Activated CD4-positive, alpha-beta T cell treated with anti-CD3 and anti-CD28 coated beads, Interleukin-2, Interleukin-4, amounts not matched to agents 100 ng/mL and 50 ng/mL, durations not matched to agents 16 hours and 8 hours (primary cell): Measurements from ENCODE around the gene ANKRD26.
"Not testable (repeated sequence)": the region's sequence is repeated elsewhere in the genome, so short reads cannot be mapped to it uniquely, and the experiment has no call there.

ENCODE experiments used
- DNase-seq: peaks from one replicate; pipeline ENCODE4 v3.0.0-alpha.2; 2020; ENCODE audit warnings: low spot score

ANKRD26 gene

GRCh38 chr10:27099916-27100812 lies at the start of gene ANKRD26:
Gene ANKRD26, minus strand, starts transcription at chr10:27100494. Its CDS starts 168 bp downstream, at chr10:27100326.
- DNase-seq: peak; percentile 97

DNA sequence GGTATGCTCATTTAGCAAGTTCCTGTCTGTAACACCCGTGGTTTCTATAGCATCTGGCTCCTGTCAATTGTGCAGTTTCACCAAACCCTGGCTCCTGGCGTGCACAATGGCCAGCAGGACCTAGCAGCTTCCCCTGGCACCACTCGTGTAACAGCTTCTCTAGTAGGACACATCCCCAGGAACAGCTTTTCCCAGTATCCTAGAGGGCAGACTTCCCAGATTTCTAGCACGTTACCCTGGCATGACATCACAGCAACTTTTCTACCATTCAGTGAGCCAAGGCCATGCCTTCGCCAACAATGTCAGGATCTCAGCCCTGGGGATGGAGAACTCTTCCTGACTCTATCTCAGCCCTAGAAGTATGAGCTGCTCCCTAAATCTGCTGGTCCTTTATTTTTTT lies 47.4 kb upstream of the ANKRD26 start:
- DNase-seq: no peak

DNA sequence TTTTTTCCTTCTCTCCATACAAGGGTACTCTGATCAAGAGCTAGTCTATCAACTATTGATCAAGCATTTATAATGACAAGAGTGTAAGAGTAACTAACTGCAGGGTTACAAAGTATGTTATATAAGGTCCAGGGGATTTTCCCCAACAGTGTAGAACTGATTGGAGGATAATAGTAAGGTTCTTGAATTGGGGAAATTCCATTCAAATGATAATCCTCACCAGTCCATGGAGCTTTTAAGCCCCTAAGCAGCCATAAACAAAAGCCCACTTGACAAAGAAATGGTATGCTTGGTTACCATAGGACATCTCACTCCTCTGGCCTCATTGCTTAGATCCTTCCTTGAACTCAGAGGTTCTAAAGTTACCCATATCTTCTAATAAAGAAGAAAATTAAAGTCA lies 45.6 kb upstream of the ANKRD26 start:
- no peak for DNase-seq

GRCh38 chr10:27143686-27144085 lies 43.4 kb upstream of the ANKRD26 start:
- no peak for DNase-seq

DNA sequence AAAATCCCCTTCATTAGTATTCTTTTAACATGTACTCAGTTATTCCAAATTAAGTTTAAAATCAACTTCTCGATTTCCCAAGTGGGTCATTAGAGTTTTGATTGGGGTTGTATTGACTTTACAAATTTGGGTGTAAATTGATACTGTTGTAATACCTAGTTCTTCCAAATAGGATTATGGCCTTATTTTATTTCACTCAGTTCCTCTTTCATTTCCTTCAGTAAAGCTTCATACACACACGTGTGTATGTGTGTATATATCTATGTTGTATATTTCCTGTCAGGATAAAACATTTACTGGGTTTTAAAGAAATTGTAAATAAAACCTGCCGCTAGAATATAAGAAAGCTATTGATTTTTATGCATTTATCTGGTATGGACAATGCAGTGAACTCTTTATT lies 38.0 kb upstream of the ANKRD26 start:
- DNase-seq: no peak

DNA sequence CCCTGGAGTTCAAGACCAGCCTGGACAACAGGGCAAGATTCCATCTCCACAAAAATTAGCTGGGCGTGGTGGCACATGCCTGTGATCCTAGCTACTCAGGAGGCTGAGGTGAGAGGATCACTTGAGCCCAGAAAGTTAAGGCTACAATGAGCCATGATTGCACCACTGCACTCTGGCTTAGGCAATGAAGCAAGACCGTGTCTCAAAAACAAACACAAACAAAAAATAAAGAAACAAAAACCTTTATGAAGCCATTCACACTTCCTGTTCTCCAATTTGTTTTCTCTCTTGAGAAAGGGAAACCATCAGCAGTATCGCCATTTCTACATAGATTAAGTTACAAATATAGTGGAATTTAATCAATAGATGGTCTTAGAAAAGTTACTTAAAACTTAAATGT lies 34.1 kb upstream of the ANKRD26 start:
- DNase-seq: no peak

DNA sequence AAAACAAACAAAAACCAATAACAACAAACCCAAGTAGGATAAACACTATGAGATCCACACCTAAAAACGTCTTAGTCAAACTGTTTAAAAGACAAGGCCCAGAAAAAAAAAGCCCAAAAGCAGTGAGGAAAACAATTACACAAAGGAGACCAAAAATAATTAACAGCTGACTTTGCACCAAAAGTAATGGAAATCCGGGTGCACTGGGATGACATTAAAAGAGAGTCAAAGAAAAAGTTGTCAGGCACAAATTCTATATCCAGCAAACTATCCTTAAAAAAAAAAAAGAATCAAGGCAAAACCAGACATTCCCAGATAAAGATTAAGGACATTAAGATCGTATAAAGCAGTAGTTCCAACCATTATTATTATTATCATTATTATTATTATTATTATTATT lies 7.9 kb upstream of the ANKRD26 start:
- no peak for DNase-seq

GRCh38 chr10:27104919-27105318 lies 4.6 kb upstream of the ANKRD26 start:
- peak; percentile 33 for DNase-seq

DNA sequence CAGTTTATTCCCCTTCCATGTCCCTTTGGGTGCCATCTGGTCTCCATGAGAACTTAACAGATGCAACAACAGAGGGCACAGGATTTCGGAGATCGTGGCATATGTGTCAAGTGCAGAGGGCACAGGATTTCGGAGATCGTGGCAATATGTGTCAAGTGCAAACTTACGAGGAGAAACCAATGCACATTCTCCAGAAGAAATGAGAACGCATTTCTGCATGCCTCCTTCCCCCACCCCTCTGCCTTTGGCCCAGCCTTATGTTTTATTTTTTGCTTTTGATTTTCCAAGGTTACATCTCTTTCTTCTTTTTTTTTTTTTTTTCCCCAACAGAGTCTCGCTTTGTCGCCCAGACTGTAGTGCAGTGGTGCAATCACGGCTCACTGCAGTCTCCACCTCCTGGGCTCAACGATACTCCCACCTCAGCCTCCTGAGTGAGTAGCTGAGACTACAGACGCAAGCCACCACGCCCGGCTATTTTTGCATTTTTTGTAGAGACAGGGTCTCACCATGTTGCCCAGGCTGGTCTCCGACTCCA lies 586 bp upstream of the ANKRD26 start:
- DNase-seq: peak; percentile 33

GRCh38 chr10:27099448-27099847 lies 846 bp downstream of the ANKRD26 start:
- no peak for DNase-seq

- no peak for DNase-seq
Observed at GRCh38 chr10:27088119-27089044, 11.9 kb downstream of the ANKRD26 start.

DNA sequence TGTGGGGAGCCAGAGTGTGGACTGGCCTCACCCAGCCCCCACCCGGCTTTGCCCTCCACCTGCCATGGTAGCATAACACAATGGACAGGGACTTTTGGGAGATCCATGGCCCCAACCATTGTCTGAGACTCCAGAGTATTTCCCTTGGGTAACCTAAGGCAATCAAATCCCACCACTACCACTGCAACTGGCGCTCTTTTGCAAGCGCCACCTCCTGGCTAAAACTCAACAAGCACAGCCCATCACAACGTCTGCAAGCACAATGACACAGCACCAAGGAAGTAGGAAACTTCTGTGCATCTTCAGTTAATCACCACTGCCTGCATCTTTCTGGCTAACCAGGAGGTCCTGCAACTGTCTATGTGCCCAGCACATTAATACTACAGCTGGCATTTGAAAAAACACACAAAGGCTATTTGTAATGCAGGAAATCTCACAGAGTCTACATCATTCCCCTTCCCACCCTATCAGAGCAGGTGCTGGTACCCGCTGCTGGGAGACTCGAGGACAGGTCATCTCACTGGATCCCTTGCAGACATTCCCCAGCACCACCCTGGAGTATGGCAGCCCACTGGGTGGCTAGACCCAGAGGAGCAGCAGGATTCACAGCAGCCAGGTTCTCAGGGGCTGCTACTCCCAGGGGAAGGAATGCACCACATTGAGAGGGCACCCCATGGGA lies 27.7 kb downstream of the ANKRD26 start:
- no peak for DNase-seq

GRCh38 chr10:27068217-27068891 lies 31.9 kb downstream of the ANKRD26 start:
- DNase-seq: no peak

- DNase-seq: no peak
Observed at GRCh38 chr10:27065084-27065483, 35.2 kb downstream of the ANKRD26 start.

- DNase-seq: no peak
Observed at GRCh38 chr10:27052656-27053055, 47.6 kb downstream of the ANKRD26 start.

DNA sequence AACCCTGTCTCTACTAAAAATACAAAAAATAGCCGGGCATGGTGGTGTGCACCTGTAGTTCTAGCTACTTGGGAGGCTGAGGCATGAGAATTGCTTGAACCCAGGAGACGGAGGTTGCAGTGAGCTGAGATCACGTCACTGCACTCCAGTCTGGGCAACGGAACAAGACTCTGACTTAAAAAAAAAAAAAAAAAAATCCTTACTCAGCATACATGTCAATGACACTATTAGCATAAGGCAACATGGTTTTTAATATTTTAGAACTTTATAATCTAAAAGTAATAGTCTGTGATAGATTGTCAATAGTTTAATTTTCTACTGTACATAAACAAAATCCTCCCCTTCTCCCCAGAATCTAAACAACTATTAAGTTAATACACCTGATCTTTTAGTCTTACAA lies 55.0 kb downstream of the ANKRD26 start:
- DNase-seq: not testable (repeated sequence)

- no peak for DNase-seq
Observed at GRCh38 chr10:27041196-27041595, 59.1 kb downstream of the ANKRD26 start.

- no peak for DNase-seq
Observed at GRCh38 chr10:27038168-27038567, 62.1 kb downstream of the ANKRD26 start.

- DNase-seq: peak; percentile 8
Observed at GRCh38 chr10:27035163-27035562, 65.1 kb downstream of the ANKRD26 start.

DNA sequence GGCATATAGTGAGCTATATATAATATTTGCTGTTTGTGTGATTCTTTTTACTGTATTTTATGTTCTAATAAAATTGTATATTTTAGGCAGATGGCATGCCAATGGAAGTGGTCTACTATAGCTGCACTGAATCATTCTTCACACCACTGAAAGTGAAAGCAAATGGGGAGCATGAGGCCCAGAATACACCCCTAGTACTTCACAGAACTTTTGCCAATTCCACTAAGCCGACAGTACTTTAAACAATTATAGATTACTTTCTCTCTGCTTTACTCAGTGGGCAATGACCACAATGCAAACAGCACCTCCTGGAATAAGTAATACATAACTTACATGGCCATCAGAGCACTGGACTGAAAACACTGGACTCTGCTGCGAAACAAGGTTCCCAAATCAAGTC lies 70.2 kb downstream of the ANKRD26 start:
- peak; percentile 11 for DNase-seq

DNA sequence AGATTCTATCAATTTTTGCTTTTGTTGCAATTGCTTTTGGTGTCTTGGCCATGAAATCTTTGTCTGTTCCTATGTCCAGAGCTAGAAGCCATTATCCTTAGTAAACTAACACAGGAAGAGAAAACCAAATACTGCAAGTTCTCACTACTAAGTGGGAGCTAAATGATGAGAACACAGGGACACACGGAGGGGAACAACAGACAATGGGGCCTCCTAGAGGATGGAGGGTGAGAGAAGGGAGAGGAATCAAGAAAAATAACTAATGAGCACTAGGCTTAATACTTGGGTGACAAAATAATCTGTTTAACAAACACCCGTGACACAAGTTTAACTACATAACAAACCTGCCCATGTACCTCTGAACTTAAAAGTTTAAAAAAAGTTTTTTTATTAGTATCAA lies 78.2 kb downstream of the ANKRD26 start:
- no peak for DNase-seq
